GM10266 (cell line): ENCODE measurements around the gene POLR1D.
"Not testable (repeated sequence)": the region's sequence is repeated elsewhere in the genome, so short reads cannot be mapped to it uniquely, and the experiment has no call there.

ENCODE experiments used
- DNase-seq: peaks from one replicate; pipeline ENCODE4 v3.0.0; 2012; ENCODE audit errors: extremely low spot score
- CTCF ChIP-seq: IDR thresholded peaks from 2 replicates; pipeline ENCODE4 v1.5.1; 2012; ENCODE audit warnings: mild to moderate bottlenecking, low read depth; ENCODE audit not compliant: control insufficient read depth, insufficient read depth; ENCODE audit errors: missing control alignments

POLR1D gene

GRCh38 chr13:27622102-27622820, 569 bp downstream of the POLR1D start:
- DNase-seq, result no peak

GRCh38 chr13:27622881-27623280, 1.2 kb downstream of the POLR1D start:
- no peak for DNase-seq
- TF ChIP-seq CTCF, result no peak

More at GRCh38 chr13:27622102-27622820, 569 bp downstream of the POLR1D start:
- no peak for TF ChIP-seq CTCF

GRCh38 chr13:27624071-27624470, 2.4 kb downstream of the POLR1D start:
- no peak for DNase-seq
- no peak for TF ChIP-seq CTCF

- no peak for TF ChIP-seq CTCF
- no peak for DNase-seq
These were observed 4.1 kb downstream of the POLR1D start for GRCh38 chr13:27625839-27626238.

GRCh38 chr13:27627380-27627779, 5.7 kb downstream of the POLR1D start:
- TF ChIP-seq CTCF, result no peak
- no peak for DNase-seq

- no peak for DNase-seq
- TF ChIP-seq CTCF, result no peak
These were observed 6.4 kb downstream of the POLR1D start for GRCh38 chr13:27628081-27628480.

- not testable (repeated sequence) for DNase-seq
These were observed 7.1 kb downstream of the POLR1D start for GRCh38 chr13:27628766-27629165.

- no peak for DNase-seq
- no peak for TF ChIP-seq CTCF
These were observed 9.5 kb downstream of the POLR1D start for GRCh38 chr13:27631156-27631555.
